HG03039 (cell line): ENCODE results near the gene PPP3CA.

Experiments used
- ATAC-seq: cut with Tn5 transposase; IDR thresholded peaks from one replicate; pipeline ENCODE4 v1.9.1; 2021; ENCODE audit warnings: mild to moderate bottlenecking, moderate library complexity; ENCODE audit not compliant: unreplicated experiment

The PPP3CA gene

DNA sequence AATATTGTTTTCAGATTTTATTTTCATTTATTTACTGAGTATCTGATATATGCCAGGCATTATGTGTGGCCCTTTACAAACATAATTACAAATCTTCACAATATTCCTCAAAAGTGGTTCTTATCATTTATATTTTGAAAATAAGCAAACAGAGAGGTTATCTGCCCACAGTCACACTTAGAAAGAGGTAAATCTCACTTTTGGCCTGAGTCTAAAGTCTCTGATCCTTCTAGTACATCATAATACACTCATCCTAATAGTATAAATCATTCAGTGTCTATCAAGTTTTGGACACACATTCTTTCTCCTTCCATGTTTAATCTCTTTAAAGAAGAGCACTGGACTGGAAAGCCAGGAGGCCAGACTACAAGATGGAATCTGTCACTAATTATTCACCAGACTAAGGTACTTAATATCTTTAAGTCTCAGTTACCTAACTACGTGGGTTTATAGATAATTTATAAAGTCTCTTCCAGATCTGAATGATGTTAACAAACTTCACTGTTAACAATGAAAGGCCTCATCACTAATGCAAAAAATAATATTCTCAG, 281.3 kb downstream of the PPP3CA start:
- no peak for ATAC-seq

DNA sequence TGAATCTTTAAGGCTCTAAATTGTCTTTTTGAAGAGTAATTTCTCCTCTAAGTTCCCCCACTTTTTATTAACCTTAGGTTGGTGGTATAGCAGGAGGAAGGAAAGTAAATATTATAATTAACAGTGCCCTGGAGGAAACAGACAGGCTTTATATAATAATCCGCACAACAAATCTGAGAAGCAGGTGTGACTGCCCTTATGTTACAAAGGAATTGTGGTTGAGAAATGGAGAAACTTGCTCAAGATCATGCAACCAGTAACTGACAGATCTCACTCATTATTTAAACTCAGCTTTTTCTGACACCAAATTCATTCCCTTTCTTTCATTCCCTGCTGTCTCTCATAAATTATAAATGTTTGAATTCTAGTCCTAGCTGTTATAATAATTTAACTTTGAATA, 282.0 kb downstream of the PPP3CA start:
- no peak for ATAC-seq

DNA sequence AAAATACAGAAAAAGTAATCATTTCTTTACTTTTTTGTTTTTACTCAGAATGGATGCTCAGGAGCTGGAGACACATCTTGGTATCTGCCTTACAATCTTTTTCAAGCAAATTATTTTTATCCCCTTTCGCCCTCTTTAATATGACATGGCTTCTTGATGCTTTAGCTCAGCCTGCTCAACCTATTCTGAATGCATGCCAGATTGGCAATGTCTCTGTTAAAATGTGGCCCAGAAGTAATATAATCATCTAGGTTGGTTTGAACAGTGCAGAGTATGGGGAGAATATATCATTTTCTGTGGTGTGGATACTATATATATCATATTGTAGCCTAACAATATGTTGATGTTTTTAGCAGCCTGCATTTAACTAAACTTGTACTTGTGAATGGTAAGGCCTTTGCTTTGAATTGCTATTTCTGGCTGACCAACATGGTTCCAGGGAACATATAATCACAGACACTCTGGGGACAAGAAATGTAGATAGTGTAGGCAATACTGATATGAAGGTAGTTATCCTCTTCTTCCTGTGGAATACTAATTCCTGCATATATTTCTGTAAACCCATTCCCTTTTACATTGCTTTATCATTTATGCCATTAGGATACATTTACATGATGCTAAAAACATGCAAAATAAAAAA, 282.7 kb downstream of the PPP3CA start:
- ATAC-seq, result no peak

DNA sequence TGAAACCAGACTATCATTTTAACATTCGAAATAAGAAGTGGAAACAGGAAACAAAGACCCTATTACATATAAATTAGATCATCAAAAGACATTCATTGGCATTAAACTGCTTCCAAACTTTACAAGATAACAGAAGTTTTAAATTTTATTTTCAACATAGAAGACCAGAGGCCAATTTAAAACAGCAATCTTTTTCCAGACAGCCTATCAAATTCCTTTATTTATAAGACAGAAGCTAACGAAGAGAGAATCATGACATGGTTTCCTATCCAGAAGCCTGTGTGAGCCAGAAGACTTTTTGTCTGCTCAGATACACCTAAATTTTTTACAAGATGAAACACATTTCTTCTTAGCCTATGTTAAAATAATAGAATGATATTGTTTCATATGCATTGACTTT, 291.9 kb downstream of the PPP3CA start:
- ATAC-seq, result no peak

DNA sequence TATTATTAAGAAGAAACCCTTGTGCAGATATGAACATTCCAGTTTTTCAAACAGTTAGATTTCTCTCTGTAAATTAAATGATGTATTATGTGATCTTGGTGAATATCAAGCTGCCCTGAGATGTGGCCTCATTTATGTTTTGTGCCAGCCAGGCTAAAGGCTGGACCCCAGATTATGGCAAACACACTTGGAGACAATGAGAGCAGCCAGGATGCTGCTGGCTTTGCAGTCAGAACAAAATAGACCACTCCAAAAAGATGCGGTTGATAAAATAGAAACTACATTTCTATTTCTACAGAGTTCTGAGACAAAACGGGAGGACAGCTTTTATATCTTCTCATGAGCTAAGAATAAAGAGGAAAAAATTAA, 296.5 kb downstream of the PPP3CA start:
- no peak for ATAC-seq

DNA sequence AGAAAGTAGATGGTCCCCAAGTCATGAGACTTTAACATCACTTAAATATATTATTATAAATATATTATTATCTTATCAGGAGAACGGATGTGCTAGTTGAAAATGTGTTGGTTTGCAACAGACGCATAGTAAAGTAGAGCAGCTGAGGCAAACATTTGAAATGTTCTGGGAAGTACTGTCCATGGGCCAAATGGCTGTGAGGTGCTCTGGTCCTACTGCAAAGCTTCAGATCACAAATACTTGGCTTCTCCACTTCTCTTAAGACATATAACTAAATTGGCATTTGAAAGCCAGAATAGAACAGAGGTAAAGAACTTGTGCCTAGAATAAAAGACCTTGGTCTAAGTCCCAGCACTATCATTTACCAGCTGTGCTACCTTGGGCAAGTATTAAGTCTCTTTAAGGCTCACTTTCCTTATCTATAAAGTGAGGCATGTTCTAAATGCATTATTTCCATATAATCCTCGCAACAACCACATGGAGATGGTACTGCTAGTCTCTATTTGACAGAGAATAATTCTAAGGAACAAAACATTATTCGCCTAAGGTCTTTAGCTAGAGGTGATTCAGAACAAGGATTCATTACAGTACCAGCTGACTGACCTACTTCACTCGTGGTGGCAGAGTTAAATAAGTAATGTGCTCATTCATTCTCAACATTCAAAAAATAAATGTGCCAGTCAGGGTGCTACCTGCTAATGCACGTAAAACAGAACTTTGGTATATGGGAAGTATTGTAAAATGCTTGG, 297.1 kb downstream of the PPP3CA start:
- ATAC-seq, result no peak

DNA sequence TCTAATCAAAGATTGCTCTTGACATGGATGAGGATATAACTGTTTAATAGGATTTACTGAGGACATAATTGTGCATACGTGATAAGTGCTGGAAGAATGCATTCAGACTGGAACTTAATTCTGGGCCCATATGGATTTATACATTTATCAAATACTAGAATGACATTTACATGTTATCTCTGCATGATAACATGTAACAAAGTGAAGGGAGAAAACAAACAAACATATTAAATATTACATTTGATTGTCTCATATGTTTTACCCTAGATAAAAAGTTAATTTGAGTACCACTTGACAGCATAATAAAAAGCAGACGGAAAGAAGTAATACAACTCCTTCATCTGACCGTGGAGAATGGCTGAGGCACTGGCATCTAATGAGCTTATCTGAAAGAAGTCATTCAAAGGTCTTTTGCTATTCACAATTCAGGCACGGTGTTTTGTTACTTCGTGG, 297.8 kb downstream of the PPP3CA start:
- no peak for ATAC-seq

DNA sequence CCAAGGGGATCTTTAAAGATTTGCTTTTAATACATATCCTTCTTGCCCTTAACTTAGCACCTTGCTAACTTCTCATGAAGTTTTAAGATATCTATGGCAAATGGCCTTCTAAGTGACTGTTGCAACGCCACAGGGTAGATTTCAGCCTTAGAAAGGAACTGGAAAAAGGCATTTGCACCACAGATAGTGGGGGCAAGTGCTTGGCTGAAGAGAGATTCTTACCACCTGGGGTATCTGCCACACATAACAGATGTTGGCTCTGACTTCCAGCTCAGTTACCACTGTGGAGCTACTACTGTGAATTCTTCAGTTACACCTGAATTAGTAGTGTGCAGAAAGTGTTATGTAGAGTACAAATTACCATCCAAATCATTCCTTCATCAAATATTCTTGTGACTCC, 302.6 kb downstream of the PPP3CA start:
- ATAC-seq, result no peak

DNA sequence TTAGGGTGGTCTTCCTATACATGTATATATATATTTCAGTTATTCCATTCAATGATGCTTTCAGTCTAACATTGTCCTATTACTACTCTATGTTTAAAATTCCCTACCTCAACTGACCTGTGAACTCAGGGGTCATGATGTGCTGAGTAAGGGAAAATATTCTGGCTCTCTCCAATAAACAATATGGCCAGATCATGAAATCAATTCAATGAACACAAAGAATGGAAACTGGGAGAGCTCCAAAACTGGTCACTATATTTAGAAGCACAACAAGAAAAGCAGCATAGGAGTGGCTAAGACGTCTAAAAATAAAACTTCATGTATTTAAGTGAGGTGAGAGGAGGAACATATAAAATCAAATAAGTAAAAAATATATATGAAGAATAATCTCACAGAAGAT, 304.5 kb downstream of the PPP3CA start:
- ATAC-seq, result no peak

DNA sequence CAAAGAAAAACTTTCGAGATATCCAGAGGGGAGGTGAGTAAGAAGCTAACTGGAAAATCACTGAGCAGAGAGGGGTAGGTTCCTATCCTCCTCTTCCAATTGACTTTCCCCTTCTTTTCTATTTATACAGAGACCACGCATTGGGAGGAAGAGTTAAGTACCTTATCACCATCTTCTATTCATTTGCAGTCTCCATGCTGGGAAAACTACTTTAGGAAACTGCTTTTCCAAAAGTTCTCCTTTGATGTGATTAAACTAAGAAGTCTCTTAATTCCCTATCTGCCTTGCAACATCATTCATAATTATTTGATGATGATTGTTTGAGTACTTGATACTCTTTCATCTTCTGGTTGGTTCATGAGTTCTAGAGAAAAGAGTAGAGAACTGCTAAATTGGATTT, 306.6 kb downstream of the PPP3CA start:
- no peak for ATAC-seq

DNA sequence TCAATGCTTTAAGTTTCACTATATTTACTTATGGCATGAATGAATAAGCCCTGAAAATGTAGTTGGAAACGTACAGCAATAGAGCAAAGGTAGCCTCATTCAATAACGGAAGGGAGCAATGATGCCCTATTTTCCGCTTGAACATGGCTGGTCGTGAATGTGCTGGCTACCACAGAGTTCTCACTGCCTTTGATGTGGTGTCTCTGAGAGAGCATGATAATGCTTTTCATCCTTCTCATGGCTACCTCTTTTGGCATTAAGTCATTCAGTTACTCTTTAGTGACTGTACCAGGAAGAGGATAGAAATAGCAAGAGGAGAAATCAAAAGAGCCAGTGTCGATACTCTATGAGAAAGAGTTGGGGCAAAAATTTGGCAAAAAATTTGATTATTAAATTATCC, 308.0 kb downstream of the PPP3CA start:
- ATAC-seq, result no peak

DNA sequence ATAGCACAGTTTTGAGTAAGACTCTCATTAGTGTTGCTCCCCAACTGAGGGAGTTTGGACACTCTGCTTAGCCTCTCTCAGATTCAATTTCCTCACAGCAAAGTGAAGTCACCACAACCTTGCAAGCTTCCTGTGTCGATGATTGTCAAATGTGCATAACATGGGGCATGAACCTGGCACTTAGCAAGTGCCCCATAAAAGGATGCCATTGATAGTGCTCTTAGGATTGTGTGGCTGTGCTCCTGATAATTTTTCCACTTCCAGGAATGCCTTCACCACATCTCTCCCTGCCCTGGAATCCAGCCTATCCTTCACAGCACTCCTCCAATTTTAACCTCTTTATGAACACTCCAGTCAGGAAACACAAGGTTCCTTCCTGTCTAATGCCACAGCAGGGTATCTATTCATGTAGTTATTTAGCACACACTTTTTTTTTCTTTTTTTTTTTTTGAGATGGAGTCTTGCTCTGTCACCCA, 309.4 kb downstream of the PPP3CA start:
- ATAC-seq, result no peak

DNA sequence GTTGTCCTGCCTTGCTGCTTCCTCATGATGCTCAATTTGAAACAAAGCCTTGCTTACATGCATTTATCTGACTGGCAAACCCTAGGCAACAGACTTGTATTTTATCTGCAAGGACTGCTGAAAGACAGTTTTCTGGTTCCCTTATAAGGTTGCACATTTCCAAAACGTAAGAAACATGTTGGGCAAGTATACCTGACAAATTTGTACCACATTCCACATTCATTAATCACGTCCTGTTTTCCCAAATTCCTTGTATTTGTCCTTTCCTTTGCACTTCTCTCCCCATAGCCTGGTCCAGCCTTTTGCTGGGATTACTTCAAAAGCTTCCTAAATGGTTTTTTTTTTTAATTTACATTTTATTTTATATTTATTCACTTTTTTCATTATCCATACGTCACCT, 310.1 kb downstream of the PPP3CA start:
- ATAC-seq, result no peak

DNA sequence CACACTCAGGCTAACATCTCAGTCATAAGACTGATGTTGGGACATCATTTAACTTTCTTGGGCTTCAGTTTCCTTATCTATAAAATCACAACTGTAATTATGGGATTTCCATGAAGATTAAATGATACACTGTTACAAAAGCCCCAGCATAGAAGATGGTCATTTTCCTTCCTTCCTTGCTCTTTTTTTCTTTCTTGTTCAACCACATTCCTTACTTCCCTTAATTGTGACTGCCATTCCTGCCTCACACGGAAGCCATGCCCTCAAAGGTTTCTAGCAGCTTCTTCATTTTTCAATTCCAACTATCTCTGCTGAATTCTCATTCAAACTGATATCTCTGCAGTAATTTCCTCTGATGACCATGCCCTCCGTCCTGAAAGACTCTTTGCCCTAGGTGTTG, 311.8 kb downstream of the PPP3CA start:
- ATAC-seq, result no peak

DNA sequence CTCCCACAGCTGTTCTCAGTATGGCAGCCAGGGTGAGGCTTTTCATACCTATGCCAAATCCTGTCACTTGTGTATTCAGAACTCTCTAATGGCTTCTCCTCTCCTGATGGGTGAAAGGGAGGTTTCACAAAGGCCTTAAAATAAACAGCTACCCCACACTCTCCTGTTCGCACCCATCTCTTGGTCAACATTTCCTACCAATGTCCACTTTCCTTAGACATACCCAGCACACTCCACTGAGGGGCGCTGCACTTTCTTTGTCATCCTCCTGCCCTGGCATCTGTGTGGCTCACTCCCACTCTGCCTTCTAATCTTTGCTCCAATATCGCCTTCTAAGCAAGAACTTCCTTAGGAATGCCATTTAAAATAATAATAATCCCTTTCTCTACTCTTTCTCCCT, 313.3 kb downstream of the PPP3CA start:
- ATAC-seq, result no peak

DNA sequence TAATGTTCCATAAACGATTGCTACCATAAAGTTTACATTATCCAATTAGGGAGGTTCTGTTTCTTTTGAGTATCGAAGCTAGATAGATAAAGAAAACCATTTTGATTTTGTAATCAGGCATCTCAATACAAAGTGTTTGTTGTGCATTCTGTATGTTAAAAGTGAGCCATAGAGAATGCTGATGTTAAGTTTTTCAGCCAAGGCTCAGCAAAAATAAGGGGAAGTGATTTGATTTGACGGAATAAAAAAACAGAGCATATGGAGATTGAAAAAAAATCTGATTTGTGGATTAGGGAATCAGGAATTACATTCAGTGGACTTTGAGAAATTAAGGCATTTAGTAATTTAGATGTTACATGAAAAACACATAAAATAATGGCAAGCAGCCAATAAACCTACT, 314.8 kb downstream of the PPP3CA start:
- no peak for ATAC-seq

DNA sequence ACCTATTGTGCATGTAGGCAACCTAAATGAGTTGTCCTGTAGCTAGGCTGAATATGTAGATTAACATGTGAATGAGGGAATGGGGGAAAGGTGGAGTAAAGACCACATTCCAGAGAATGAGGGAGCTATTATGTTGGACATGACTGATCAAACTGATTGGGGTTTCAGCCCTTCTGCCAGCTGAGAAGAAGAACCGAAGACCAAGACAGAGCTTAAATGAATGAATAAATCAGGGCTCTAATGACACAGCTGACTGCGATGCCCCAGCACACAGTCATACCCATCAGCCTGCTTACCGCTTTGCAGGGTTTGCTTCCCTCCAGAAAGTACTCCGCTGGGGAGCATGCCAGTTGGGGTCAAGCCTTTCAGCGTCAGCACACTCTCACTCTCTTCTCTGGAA, 315.4 kb downstream of the PPP3CA start:
- no peak for ATAC-seq

DNA sequence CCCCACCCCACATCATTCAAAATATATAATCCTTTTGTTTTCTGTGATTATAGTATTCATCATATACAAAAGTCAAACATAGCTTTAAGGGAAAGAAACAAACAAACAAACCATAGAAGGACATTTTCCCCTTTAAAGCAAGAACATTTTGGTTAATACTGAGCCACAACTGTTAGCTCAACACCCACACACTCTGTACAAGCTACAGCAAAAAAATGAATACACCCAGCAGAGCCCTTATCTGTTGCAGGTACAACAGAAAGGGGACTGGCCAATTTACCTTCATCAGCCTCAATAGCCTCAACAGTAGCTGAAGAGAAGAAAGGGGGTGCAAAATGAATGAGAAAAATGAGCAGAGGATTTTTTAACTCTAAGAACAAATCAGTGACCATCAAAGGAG, 318.4 kb downstream of the PPP3CA start:
- no peak for ATAC-seq

DNA sequence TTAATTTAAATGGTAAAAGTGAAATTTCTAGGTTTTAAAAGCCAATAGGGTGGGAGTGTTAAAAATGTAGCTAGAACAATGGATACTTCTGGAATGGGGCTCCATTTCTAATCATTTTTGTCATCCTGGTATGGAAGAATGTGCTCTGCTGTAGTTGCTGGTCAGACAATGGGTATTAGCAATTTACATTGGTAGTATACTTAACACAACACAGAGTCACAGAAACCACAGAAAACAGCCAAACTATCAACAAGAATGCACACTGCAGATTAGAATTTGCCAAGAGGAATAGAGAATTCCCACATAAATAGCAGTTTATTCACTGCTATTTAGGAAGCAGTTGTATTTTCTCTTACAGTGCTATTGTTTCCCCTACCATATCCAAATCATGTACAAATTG, 319.6 kb downstream of the PPP3CA start:
- ATAC-seq, result no peak

DNA sequence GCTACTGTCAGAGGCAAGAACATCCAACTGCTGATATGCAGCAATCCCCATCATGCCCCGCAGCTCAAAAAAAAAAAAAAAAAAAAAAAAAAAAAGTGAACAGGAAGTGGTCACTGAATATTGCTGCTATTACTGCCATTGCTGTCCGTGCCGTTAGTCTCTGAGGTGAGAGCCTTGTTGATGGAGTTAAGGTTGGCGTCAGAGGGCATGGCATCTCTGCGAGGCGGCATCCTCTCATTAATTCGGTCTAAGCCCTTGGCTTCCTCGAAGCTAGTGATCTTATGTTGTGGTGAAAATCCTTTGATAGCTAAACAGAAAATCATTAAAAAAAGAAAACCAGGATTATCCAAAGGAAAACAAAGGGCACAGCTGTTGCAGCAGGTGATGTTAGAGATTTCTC, 321.6 kb downstream of the PPP3CA start:
- ATAC-seq, result no peak

DNA sequence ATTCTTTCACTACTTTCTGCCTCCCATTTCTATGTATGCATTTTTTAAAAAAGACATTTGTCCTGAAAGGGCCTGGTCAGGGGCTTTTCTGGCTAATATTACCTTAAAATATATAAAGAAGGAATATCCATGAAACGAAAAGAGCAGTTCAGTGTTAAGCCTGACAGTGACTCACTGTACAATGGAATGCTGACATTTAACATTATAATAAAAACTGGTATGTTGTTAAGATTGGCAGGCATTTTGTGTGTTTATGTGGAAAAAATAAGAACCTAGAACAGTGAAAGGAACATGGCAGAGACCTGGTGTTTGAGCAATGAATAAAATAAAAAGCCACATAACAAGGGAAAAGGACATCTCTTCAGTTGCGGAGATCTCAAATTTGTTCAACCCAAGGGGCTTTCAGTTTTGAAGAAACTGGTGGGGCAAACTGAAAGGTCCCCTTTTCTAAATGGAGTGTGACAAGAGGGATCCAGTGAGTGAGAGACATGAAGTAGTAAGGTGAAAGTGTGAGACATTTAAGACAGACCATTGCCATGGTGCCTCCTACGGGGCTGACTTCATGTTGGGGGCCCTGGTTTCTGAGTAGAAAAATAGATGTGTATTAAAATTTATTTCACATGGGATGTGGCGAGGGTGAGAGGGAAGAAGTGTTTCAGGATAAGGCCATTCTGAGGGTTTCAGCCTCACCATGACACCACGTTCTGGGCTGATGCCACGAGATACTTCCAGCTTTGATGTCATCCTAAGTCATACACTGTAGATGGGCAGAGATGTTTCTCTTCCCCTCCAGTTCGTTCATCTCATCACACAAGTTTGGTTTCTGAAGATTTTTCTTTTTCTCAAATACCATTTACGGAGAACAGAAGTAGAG, 324.9 kb downstream of the PPP3CA start:
- no peak for ATAC-seq
